RWPE1 (cell line): ENCODE results near the gene LCN15.

Experiments
- CTCF ChIA-PET: fragments of 350-600 bp; sonication (Branson Sonifier 250); formaldehyde crosslinking; extraction: SDS; loops from one replicate; lab custom pipeline; 2021; lab: Yijun Ruan, JAX
- POLR2A ChIA-PET: fragments of 400-600 bp; formaldehyde crosslinking; extraction: SDS; loops from one replicate; lab custom pipeline; 2020; ENCODE audit warnings: antibody characterized with exemption; ENCODE audit not compliant: low non-redundant PET; lab: Yijun Ruan, JAX
- DNase-seq: peaks from one replicate; pipeline ENCODE4 v3.0.0; 2012; ENCODE audit warnings: low spot score
- H3K27ac ChIP-seq: fragments of 450-650 bp; 2 replicates; pipeline ENCODE4 v1.5.1; 2017
- TF ChIP-seq, protein P1 (sequence below): fragments of 450-650 bp; conservative IDR thresholded peaks from 2 replicates; pipeline ENCODE4 v1.5.1; 2017; ENCODE audit warnings: low read depth, mild to moderate bottlenecking

Gene LCN15

GRCh38 chr9:136794281-136794999, 30.1 kb upstream of the LCN15 start:
- peak overlapping the region; percentile 89 for H3K27ac ChIP-seq
- TF ChIP-seq, protein P1, sequence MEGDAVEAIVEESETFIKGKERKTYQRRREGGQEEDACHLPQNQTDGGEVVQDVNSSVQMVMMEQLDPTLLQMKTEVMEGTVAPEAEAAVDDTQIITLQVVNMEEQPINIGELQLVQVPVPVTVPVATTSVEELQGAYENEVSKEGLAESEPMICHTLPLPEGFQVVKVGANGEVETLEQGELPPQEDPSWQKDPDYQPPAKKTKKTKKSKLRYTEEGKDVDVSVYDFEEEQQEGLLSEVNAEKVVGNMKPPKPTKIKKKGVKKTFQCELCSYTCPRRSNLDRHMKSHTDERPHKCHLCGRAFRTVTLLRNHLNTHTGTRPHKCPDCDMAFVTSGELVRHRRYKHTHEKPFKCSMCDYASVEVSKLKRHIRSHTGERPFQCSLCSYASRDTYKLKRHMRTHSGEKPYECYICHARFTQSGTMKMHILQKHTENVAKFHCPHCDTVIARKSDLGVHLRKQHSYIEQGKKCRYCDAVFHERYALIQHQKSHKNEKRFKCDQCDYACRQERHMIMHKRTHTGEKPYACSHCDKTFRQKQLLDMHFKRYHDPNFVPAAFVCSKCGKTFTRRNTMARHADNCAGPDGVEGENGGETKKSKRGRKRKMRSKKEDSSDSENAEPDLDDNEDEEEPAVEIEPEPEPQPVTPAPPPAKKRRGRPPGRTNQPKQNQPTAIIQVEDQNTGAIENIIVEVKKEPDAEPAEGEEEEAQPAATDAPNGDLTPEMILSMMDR, result no peak
- ChIA-PET POLR2A (no interaction called here), CTCF (interaction anchor here (1.0 to 1.2 kb wide), 2 partner anchors 49 to 234 kb away, joined by 3 read pairs; partner anchors contain the start of gene ABCA2)
- DNase-seq, result no peak

DNA sequence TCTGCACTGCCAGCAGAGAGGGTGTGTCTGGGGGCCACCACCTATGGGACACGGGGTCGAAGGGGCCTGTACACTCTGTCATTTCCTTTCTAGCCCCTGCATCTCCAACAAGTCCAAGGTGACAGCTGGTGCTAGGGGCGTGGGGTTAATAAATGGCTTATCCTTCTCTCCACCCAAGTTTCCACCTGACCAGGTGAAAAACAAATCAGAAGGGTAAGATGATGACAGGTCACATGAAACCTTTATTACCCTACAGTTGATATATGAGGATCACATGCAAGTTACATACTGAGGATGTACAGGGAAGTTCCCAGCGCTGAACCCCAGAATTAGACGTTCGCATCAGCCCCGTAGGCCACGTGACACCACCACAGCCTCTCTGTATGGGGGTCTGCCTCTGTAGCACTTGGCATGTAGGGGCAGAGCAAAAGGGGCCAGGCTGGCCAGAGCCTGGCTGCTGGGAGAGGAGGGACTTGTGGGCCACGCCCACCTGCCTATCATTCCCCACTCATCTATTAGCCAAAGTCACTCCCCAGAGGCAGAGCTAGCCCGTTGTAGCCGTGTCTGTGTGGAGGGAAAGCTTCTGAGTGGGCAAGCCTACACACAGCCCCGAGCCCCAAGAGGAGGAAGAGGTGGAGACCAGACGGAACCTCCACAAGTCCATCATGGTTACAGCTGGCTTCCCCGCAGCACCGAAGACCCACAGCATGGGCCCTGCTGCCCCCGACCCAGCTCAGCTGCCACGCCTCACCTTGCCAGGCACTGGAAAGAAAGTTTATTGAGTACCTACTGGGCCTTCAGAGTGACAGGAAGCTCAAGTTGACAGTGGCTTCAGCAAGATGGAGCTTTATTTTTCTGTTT, 29.0 kb upstream of the LCN15 start:
- ChIA-PET CTCF (interaction anchor here (0.6 to 2.4 kb wide), 7 partner anchors 13 to 235 kb away, joined by 3 to 16 read pairs (median 3); partner anchors contain the start of genes ABCA2 and RABL6), POLR2A (interaction anchor here (1.2 kb wide), 1 partner anchor 13 kb away, joined by 5 read pairs; no protein-coding TSS in a partner anchor)
- peak; percentile 36 for DNase-seq
- H3K27ac ChIP-seq, result peak overlapping the region; percentile 89
- TF ChIP-seq, protein P1, result no peak

DNA sequence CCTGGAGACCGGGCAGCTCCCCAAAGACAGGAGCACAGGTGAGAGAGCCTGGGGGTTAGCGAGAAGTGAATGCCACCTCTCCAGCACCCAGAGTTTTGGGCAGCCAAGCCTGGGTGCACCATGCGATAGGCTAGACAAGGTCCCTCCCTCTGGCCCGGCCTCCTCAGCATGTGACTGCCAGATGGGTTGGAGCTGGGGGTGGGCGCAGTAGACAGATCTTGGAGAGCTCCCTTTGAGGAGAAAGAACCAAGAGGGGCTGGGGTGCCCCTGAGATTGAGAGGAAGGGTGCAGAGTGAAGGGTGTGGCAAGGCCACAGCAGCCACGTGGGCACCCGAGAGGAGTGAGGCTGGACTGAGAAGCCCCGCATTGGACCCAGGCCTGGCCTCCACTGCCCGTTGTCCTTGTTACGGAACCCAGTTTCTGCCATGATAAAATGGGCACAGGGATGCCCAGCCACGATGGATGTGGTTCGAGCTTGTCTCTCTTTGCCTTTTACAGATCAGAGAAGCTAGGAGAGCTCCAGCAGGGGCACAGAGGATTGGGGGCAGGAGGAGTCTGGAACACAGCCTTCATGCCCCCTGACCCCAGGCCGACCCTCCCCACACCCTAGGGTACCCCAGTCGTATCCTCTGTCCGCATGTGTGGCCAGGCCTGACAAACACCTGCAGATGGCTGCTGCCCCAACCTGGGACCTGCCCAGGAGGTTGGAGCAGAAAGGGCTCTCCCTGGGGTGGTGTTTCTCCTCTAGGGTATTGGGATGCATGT, 28.2 kb upstream of the LCN15 start:
- DNase-seq, result no peak
- ChIA-PET CTCF (interaction anchor here (0.6 to 2.4 kb wide), 7 partner anchors 14 to 97 kb away, joined by 3 to 16 read pairs (median 4); partner anchors contain the start of gene RABL6), POLR2A (interaction anchor here (1.2 kb wide), 1 partner anchor 14 kb away, joined by 5 read pairs; no protein-coding TSS in a partner anchor)
- peak overlapping the region; percentile 89 for H3K27ac ChIP-seq
- TF ChIP-seq, protein P1, result no peak

GRCh38 chr9:136791516-136792276, 27.4 kb upstream of the LCN15 start:
- TF ChIP-seq, protein P1, result peak; percentile 100
- peak; percentile 95 for DNase-seq
- ChIA-PET CTCF (interaction anchor here (0.7 to 2.4 kb wide), 7 partner anchors 9 to 96 kb away, joined by 3 to 16 read pairs (median 4); partner anchors contain the start of gene RABL6), POLR2A (interaction anchor here (1.2 kb wide), 1 partner anchor 15 kb away, joined by 5 read pairs; no protein-coding TSS in a partner anchor)
- peak overlapping the region; percentile 89 for H3K27ac ChIP-seq

GRCh38 chr9:136790640-136791515, 26.6 kb upstream of the LCN15 start, which contains the start of gene TMEM141:
Gene TMEM141 (plus strand): TSS chr9:136791344. CDS start chr9:136791371, 27 bp downstream.
- POLR2A ChIA-PET, result interaction anchor here (0.5 to 0.6 kb wide), 2 partner anchors 13 to 95 kb away, joined by 3 read pairs; no protein-coding TSS in a partner anchor
- CTCF ChIA-PET, result interaction anchor here (0.5 to 2.4 kb wide), 5 partner anchors 9 to 156 kb away, joined by 3 to 16 read pairs (median 3); partner anchors contain the start of gene RABL6
- peak within 1 kb of the TSS; percentile 89 for H3K27ac ChIP-seq

More at GRCh38 chr9:136790640-136791515, 26.6 kb upstream of the LCN15 start, which contains the start of gene TMEM141:
- DNase-seq, result peak; percentile 100
- TF ChIP-seq, protein P1, result no peak
